SK-N-SH treated with all-trans-retinoic acid at 6 μM for 48 hours (cell line): ENCODE results near the gene MVB12B.

Experiments used
- ARNTL ChIP-seq: fragments of 450-650 bp; formaldehyde crosslinking; IDR thresholded peaks from 2 replicates; pipeline ENCODE4 v1.5.0; 2020; ENCODE audit warnings: low read depth, mild to moderate bottlenecking, moderate library complexity, borderline replicate concordance
- BACH2 ChIP-seq: fragments of 250-450 bp; sonication (Bioruptor Pico); IDR thresholded peaks from 2 replicates; pipeline ENCODE4 v1.9.0; 2021; ENCODE audit warnings: mild to moderate bottlenecking, borderline replicate concordance
- CSRNP3 ChIP-seq: fragments of 250-450 bp; sonication (Bioruptor Pico); IDR thresholded peaks from 2 replicates; pipeline ENCODE4 v1.5.1; 2021; ENCODE audit warnings: mild to moderate bottlenecking, moderate library complexity
- ESRRG ChIP-seq: fragments of 250-450 bp; sonication (Bioruptor Pico); IDR thresholded peaks from 2 replicates; pipeline ENCODE4 v1.6.1; 2021; ENCODE audit warnings: mild to moderate bottlenecking
- OSR1 ChIP-seq: fragments of 250-450 bp; sonication (Bioruptor Pico); IDR thresholded peaks from 2 replicates; pipeline ENCODE4 v1.8.0; 2022; ENCODE audit warnings: moderate library complexity, mild to moderate bottlenecking, inconsistent platforms
- PATZ1 ChIP-seq: fragments of 250-450 bp; sonication (Bioruptor Pico); IDR thresholded peaks from 2 replicates; pipeline ENCODE4 v1.8.0; 2020; ENCODE audit warnings: mild to moderate bottlenecking, moderate library complexity, borderline replicate concordance
- RARB ChIP-seq: fragments of 250-450 bp; sonication (Bioruptor Pico); IDR thresholded peaks from 2 replicates; pipeline ENCODE4 v1.8.0; 2021; ENCODE audit warnings: mild to moderate bottlenecking, moderate library complexity
- ZFP3 ChIP-seq: fragments of 250-450 bp; sonication (Bioruptor Pico); IDR thresholded peaks from 2 replicates; pipeline ENCODE4 v1.5.0; 2020; ENCODE audit warnings: mild to moderate bottlenecking, moderate library complexity
- ZFP30 ChIP-seq: fragments of 450-650 bp; formaldehyde crosslinking; IDR thresholded peaks from 2 replicates; pipeline ENCODE4 v1.5.0; 2022; ENCODE audit warnings: mild to moderate bottlenecking, moderate library complexity

GRCh38 chr9:126365780-126366179 is 39.2 kb downstream of the MVB12B start:
- no peak for TF ChIP-seq CSRNP3 (CRISPR knock-in tag)
- no peak for TF ChIP-seq ZFP30 (CRISPR knock-in tag)
- TF ChIP-seq PATZ1 (CRISPR knock-in tag): no peak
- no peak for TF ChIP-seq OSR1 (CRISPR knock-in tag)
- no peak for TF ChIP-seq BACH2 (CRISPR knock-in tag)
- TF ChIP-seq ARNTL (CRISPR knock-in tag): no peak
- no peak for TF ChIP-seq ESRRG (CRISPR knock-in tag)
- no peak for TF ChIP-seq ZFP3 (CRISPR knock-in tag)
- no peak for TF ChIP-seq RARB (CRISPR knock-in tag)
